Neuronal stem cell (in vitro differentiated cells): ENCODE measurements around the gene RBM15B.

Experiments
- DNase-seq: peaks from one replicate; pipeline ENCODE4 v3.0.0-alpha.2; 2013; ENCODE audit warnings: low spot score
- H2AFZ ChIP-seq: one replicate; pipeline ENCODE4 v1.6.1; 2013; ENCODE audit warnings: mild to moderate bottlenecking, low read length, inconsistent platforms
- H2AK5ac ChIP-seq: 2 replicates; pipeline ENCODE4 v1.6.1; 2013; ENCODE audit warnings: low read depth, mild to moderate bottlenecking, inconsistent platforms, low read length, moderate library complexity, mixed read lengths
- H2BK120ac ChIP-seq: 2 replicates; pipeline ENCODE4 v1.6.1; 2013; ENCODE audit warnings: low read depth, mild to moderate bottlenecking, inconsistent platforms, low read length, moderate library complexity, mixed read lengths
- H2BK12ac ChIP-seq: one replicate; pipeline ENCODE4 v1.6.1; 2013; ENCODE audit warnings: low read length, inconsistent platforms
- H2BK15ac ChIP-seq: 2 replicates; pipeline ENCODE4 v1.6.1; 2013; ENCODE audit warnings: mild to moderate bottlenecking, low read length, inconsistent platforms, mixed read lengths
- H2BK5ac ChIP-seq: one replicate; pipeline ENCODE4 v1.6.1; 2013; ENCODE audit warnings: inconsistent platforms, mild to moderate bottlenecking, low read length, moderate library complexity
- H3K14ac ChIP-seq: one replicate; pipeline ENCODE4 v1.6.1; 2013; ENCODE audit warnings: low read length, inconsistent platforms
- H3K18ac ChIP-seq: 2 replicates; pipeline ENCODE4 v1.6.1; 2013; ENCODE audit warnings: low read length, inconsistent platforms
- H3K23ac ChIP-seq: 2 replicates; pipeline ENCODE4 v1.6.1; 2013; ENCODE audit warnings: low read depth, mild to moderate bottlenecking, mixed read lengths, low read length, inconsistent platforms; ENCODE audit not compliant: poor library complexity
- H3K27ac ChIP-seq: replicated peaks from 3 replicates; pipeline ENCODE4 v1.5.1; 2013; ENCODE audit warnings: low read length, inconsistent platforms
- H3K27me3 ChIP-seq, 3 experiments: 2 replicates each; pipeline ENCODE4 v1.6.1; 2013; ENCODE audit warnings: low read length in 3 of 3, mild to moderate bottlenecking in 2 of 3, inconsistent platforms in 1 of 3, low read depth in 1 of 3, mixed read lengths in 1 of 3, moderate library complexity in 1 of 3; ENCODE audit not compliant: control insufficient read depth in 3 of 3, insufficient read depth in 3 of 3
- H3K36me3 ChIP-seq, 2 donors: replicated peaks in 1 of 2; 2 replicates each; pipeline ENCODE4 v1.6.1; 2013; ENCODE audit warnings: low read length in 2 of 2; ENCODE audit not compliant: control insufficient read depth in 2 of 2, insufficient read depth in 2 of 2
- H3K4ac ChIP-seq: 2 replicates; pipeline ENCODE4 v1.6.1; 2013; ENCODE audit warnings: inconsistent platforms, mild to moderate bottlenecking, low read length, moderate library complexity
- H3K4me1 ChIP-seq, 2 donors: 1 replicate in 1 of 2; 2 replicates in 1 of 2; pipeline ENCODE4 v1.6.1; 2013; ENCODE audit warnings: low read length in 2 of 2, low read depth in 1 of 2; ENCODE audit not compliant: control insufficient read depth in 2 of 2, insufficient read depth in 1 of 2
- H3K4me2 ChIP-seq: one replicate; pipeline ENCODE4 v1.6.1; 2013; ENCODE audit warnings: mild to moderate bottlenecking, low read length, inconsistent platforms; ENCODE audit not compliant: insufficient read depth, poor library complexity, severe bottlenecking
- H3K4me3 ChIP-seq, 2 donors: 2 replicates each; pipeline ENCODE4 v1.5.1; 2013; ENCODE audit warnings: low read length in 2 of 2, mild to moderate bottlenecking in 2 of 2, inconsistent platforms in 1 of 2, moderate library complexity in 1 of 2
- H3K79me1 ChIP-seq: one replicate; pipeline ENCODE4 v1.6.1; 2013; ENCODE audit warnings: low read depth, mild to moderate bottlenecking, inconsistent platforms, low read length, moderate library complexity
- H3K9ac ChIP-seq: one replicate; pipeline ENCODE4 v1.6.1; 2013; ENCODE audit warnings: mild to moderate bottlenecking, low read depth, low read length, inconsistent platforms; ENCODE audit not compliant: poor library complexity
- H3K9me3 ChIP-seq, 2 donors: replicated peaks in 1 of 2; 2 replicates each; pipeline versions ENCODE3 to v1.6.1; 2013; ENCODE audit warnings: low read length in 2 of 2, mild to moderate bottlenecking in 2 of 2, inconsistent platforms in 1 of 2, low read depth in 1 of 2, mixed read lengths in 1 of 2, moderate library complexity in 1 of 2; ENCODE audit not compliant: control insufficient read depth in 2 of 2, insufficient read depth in 1 of 2
- H4K8ac ChIP-seq: one replicate; pipeline ENCODE4 v1.6.1; 2013; ENCODE audit warnings: low read depth, mild to moderate bottlenecking, inconsistent platforms, low read length, moderate library complexity
- H4K91ac ChIP-seq: one replicate; pipeline ENCODE4 v1.6.1; 2013; ENCODE audit warnings: low read length, low read depth, mild to moderate bottlenecking, inconsistent platforms; ENCODE audit not compliant: poor library complexity
- WGBS, 2 donors: extraction: QIAGEN DNeasy Blood & Tissue Kit; methylation state at CpG; one replicate each; pipeline ENCODE4 v1.1.7; 2013; ENCODE audit warnings: missing lambda C conversion rate in 2 of 2, mixed read lengths in 1 of 2; ENCODE audit not compliant: insufficient read length in 2 of 2, insufficient replicate concordance in 1 of 2; ENCODE audit errors: extremely low coverage in 2 of 2; 5-methylcytosine and 5-hydroxymethylcytosine counted together

The RBM15B gene

DNA sequence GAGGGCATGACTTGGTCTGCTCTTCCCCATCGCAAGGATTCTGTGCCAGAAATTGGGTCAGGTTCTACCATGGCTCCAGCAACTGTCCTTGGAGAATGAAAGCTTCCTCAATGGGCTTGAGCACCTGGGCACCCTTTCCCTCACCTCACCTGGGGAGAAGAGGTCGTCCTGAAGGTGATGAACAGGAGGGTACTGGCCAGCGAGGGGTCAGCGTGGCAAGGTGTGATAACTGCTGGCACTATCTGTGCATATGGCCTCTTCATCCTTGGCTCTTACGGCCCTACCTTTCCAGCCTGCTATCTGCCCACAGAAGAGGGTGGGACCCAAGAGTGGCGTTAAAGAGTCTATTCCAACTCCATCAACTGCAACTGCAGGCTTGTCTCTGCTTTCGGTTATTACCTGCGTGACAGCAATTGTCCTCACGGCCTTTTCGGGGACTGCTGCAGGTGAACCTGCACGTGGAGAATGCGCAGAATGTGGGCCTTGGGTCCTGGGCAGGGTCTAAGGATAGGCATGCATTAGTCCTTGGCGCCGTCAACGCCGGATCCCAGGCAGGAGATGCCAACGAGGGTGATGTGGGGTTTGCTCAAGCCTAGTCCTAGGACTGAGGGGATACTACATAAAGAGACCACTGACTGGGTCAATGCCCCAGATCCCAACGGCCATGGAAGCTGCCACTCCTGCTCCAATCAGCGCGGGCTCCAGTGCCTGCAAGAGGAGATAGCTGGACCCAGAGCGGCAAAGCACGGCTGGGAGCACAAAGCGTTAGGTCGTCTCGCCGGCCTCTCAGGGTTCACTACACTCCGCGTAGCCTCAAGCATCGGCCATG lies 625 bp upstream of the RBM15B start:
- H3K9ac ChIP-seq: no peak overlapping the region
- H3K18ac ChIP-seq: peak overlapping the region; percentile 86
- H2AK5ac ChIP-seq: peak overlapping the region; percentile 72
- H3K79me1 ChIP-seq: peaks cover 19% of the 10 kb centered on the region
- no peaks in the 10 kb centered on the region for H3K27me3 ChIP-seq
- peaks cover 62 to 85% of the 10 kb centered on the region in 2 donors for H3K36me3 ChIP-seq
- DNase-seq: no peak
- H2BK5ac ChIP-seq: no peak overlapping the region
- H2BK12ac ChIP-seq: peak overlapping the region; percentile 4
- peak overlapping the region; percentile 90 for H2AFZ ChIP-seq
- H4K91ac ChIP-seq: no peak overlapping the region
- peaks cover 15 to 25% of the 10 kb centered on the region in 2 donors for H3K9me3 ChIP-seq
- no peak overlapping the region for H3K14ac ChIP-seq
- H2BK120ac ChIP-seq: no peak overlapping the region
- H3K4me1 ChIP-seq: peaks cover 15 to 30% of the 10 kb centered on the region in 2 donors
- H2BK15ac ChIP-seq: no peak overlapping the region
- H4K8ac ChIP-seq: peak overlapping the region; percentile 45
- H3K4ac ChIP-seq: no peak overlapping the region
- H3K4me3 ChIP-seq: peak overlapping the region; percentile 13 to 67
- no CpG with 5 or more reads among the region's 29 CpGs for WGBS, 2 donors
- H3K23ac ChIP-seq: peak overlapping the region; percentile 92
- no peak overlapping the region for H3K4me2 ChIP-seq
- H3K27ac ChIP-seq: peak overlapping the region; percentile 56

DNA sequence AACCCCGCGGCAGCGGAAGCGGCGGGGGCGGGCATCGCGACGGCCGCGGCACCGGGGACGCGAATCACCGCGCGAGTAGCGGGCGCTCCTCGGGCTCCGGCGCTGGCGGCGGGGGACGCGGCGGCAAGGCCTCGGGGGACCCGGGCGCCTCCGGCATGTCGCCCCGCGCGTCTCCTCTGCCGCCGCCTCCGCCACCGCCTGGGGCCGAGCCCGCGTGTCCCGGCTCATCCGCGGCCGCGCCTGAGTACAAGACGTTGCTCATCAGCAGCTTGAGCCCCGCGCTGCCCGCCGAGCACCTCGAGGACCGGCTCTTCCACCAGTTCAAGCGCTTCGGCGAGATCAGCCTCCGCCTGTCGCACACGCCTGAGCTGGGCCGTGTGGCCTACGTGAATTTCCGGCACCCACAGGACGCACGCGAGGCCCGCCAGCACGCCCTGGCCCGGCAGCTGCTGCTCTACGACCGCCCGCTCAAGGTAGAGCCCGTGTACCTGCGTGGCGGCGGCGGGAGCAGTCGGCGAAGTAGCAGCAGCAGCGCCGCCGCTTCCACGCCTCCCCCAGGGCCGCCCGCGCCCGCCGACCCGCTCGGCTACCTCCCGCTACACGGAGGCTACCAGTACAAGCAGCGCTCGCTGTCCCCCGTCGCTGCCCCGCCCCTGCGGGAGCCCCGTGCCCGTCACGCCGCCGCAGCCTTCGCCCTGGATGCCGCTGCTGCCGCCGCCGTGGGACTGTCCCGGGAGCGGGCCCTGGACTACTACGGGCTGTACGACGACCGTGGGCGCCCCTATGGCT lies 675 bp downstream of the RBM15B start:
- H3K4me3 ChIP-seq: peak overlapping the region; percentile 67 to 93
- H2AK5ac ChIP-seq: peak overlapping the region; percentile 95
- peak overlapping the region; percentile 91 for H3K14ac ChIP-seq
- H3K18ac ChIP-seq: peak overlapping the region; percentile 95
- H3K27me3 ChIP-seq: no peaks in the 10 kb centered on the region
- no CpG with 5 or more reads among the region's 115 CpGs for WGBS, 2 donors
- peak overlapping the region; percentile 92 for H3K23ac ChIP-seq
- no peak overlapping the region for H2BK120ac ChIP-seq
- H4K8ac ChIP-seq: peak overlapping the region; percentile 78
- no peak for DNase-seq
- peak overlapping the region; percentile 42 for H3K27ac ChIP-seq
- peak overlapping the region; percentile 58 for H2BK5ac ChIP-seq
- no peak overlapping the region for H2BK12ac ChIP-seq
- H2AFZ ChIP-seq: peak overlapping the region; percentile 69
- H4K91ac ChIP-seq: peak overlapping the region; percentile 27
- peaks cover 9 to 22% of the 10 kb centered on the region in 2 donors for H3K4me1 ChIP-seq
- H2BK15ac ChIP-seq: no peak overlapping the region
- peaks cover 71 to 90% of the 10 kb centered on the region in 2 donors for H3K36me3 ChIP-seq
- peak overlapping the region; percentile 95 for H3K9ac ChIP-seq
- peak overlapping the region; percentile 70 for H3K4me2 ChIP-seq
- peaks cover 15 to 25% of the 10 kb centered on the region in 2 donors for H3K9me3 ChIP-seq
- H3K4ac ChIP-seq: peak overlapping the region; percentile 61
- H3K79me1 ChIP-seq: peaks cover 19% of the 10 kb centered on the region

DNA sequence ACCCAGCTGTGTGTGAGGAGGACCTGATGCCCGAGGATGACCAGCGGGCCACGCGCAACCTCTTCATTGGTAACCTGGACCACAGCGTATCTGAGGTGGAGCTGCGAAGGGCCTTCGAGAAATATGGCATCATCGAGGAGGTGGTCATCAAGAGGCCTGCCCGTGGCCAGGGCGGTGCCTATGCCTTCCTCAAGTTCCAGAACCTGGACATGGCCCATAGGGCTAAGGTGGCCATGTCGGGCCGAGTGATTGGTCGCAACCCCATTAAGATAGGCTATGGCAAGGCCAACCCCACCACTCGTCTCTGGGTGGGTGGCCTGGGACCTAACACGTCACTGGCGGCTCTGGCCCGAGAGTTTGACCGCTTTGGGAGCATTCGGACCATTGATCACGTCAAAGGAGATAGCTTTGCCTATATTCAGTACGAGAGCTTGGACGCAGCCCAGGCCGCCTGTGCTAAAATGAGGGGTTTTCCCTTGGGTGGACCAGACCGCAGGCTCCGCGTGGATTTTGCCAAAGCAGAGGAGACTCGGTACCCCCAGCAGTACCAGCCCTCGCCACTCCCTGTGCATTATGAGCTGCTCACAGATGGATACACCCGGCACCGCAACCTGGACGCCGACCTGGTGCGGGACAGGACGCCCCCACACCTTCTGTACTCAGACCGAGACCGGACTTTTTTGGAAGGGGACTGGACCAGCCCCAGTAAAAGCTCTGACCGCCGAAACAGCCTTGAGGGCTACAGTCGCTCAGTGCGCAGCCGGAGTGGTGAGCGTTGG lies 1.5 kb downstream of the RBM15B start:
- H2BK5ac ChIP-seq: peak overlapping the region; percentile 46
- no peak overlapping the region for H2BK15ac ChIP-seq
- H2AK5ac ChIP-seq: peak overlapping the region; percentile 95
- H3K9ac ChIP-seq: peak overlapping the region; percentile 95
- peak overlapping the region; percentile 67 to 93 for H3K4me3 ChIP-seq
- no peak overlapping the region for H4K91ac ChIP-seq
- H2BK12ac ChIP-seq: no peak overlapping the region
- H2AFZ ChIP-seq: no peak overlapping the region
- H3K27me3 ChIP-seq: no peaks in the 10 kb centered on the region
- no peak overlapping the region for H3K14ac ChIP-seq
- peak overlapping the region; percentile 70 for H3K4me2 ChIP-seq
- H3K9me3 ChIP-seq: peaks cover 15 to 25% of the 10 kb centered on the region in 2 donors
- peak overlapping the region; percentile 78 for H3K23ac ChIP-seq
- H3K18ac ChIP-seq: peak overlapping the region; percentile 95
- peaks cover 8 to 18% of the 10 kb centered on the region in 2 donors for H3K4me1 ChIP-seq
- no peak overlapping the region for H3K27ac ChIP-seq
- DNase-seq: no peak
- H3K36me3 ChIP-seq: peaks cover 73 to 91% of the 10 kb centered on the region in 2 donors
- no peak overlapping the region for H4K8ac ChIP-seq
- peaks cover 19% of the 10 kb centered on the region for H3K79me1 ChIP-seq
- H3K4ac ChIP-seq: no peak overlapping the region
- H2BK120ac ChIP-seq: no peak overlapping the region
- WGBS, 2 donors: no CpG with 5 or more reads among the region's 42 CpGs
